ENCODE results near the gene TACC3.

The TACC3 gene

DNA sequence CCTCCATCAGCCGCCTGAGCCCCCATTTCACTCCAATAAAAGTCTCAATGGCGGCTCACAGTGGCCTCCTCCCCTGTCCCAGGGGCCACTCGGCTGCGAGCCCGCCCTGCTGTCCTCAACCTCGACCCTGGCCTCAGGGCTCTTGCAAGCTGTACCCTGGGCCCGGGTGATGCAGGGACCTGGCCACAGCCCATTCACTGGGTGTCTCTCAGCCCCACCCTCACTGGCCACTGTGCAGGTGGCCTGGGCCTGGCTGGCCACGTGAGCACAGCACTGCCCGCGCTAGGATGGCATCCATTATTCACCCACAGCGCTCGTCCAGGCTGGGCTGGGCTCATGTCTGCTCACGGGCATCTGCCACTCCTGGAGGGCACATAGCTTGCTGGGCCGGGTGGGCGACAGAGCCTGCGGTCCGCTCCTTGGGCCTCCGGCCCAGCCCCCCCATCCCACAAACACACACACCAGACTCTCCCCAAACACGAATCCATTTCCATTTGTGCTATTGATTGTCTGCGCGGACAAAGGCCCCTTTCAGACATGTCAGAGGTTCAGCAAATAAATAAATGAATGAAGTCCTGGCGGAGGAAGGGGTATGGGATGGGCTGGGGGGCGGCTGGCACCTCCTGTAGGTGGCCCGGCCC is 55.3 kb downstream of the TACC3 start:
- no peaks in the 10 kb centered on the region for H3K9me3 ChIP-seq (replicated peaks; ENCODE audit: insufficient read depth, low read length)
- no peaks in the 10 kb centered on the region for H3K36me3 ChIP-seq (replicated peaks; ENCODE audit: insufficient read depth, low read length)
- no peak for DNase-seq
- H3K9me2 ChIP-seq (replicated peaks; ENCODE audit: insufficient read depth, low read length): no peaks in the 10 kb centered on the region
- peaks cover 94% of the 10 kb centered on the region for H3K27me3 ChIP-seq (replicated peaks; ENCODE audit: insufficient read depth, low read length)
- H3K4me3 ChIP-seq (ENCODE audit: low read length): no peak overlapping the region
- H3F3A ChIP-seq (ENCODE audit: insufficient read depth, low read length): no peaks in the 10 kb centered on the region
- H3K4me2 ChIP-seq (ENCODE audit: low read depth, low read length): no peak overlapping the region
- no peak overlapping the region for H3K27ac ChIP-seq (ENCODE audit: low read length)
- H3K79me2 ChIP-seq (ENCODE audit: low read length): no peaks in the 10 kb centered on the region
- H4K20me1 ChIP-seq (ENCODE audit: insufficient read depth, low read length): no peaks in the 10 kb centered on the region
- no peak overlapping the region for H2AFZ ChIP-seq (ENCODE audit: low read length)
- no peak overlapping the region for H3K9ac ChIP-seq (ENCODE audit: low read length)
- no peaks in the 10 kb centered on the region for H3K4me1 ChIP-seq (ENCODE audit: low read length)
- TF ChIP-seq EZH2 (optimal IDR thresholded peaks at IDR 0.05; ENCODE audit: low read depth, low read length) (no peak), EZH2phosphoT487 (IDR thresholded peaks at IDR 0.05; ENCODE audit: low read length) (no peak)
- TF ChIP-seq, protein P1, sequence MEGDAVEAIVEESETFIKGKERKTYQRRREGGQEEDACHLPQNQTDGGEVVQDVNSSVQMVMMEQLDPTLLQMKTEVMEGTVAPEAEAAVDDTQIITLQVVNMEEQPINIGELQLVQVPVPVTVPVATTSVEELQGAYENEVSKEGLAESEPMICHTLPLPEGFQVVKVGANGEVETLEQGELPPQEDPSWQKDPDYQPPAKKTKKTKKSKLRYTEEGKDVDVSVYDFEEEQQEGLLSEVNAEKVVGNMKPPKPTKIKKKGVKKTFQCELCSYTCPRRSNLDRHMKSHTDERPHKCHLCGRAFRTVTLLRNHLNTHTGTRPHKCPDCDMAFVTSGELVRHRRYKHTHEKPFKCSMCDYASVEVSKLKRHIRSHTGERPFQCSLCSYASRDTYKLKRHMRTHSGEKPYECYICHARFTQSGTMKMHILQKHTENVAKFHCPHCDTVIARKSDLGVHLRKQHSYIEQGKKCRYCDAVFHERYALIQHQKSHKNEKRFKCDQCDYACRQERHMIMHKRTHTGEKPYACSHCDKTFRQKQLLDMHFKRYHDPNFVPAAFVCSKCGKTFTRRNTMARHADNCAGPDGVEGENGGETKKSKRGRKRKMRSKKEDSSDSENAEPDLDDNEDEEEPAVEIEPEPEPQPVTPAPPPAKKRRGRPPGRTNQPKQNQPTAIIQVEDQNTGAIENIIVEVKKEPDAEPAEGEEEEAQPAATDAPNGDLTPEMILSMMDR (IDR thresholded peaks at IDR 0.05; ENCODE audit: low read length): no peak

DNA sequence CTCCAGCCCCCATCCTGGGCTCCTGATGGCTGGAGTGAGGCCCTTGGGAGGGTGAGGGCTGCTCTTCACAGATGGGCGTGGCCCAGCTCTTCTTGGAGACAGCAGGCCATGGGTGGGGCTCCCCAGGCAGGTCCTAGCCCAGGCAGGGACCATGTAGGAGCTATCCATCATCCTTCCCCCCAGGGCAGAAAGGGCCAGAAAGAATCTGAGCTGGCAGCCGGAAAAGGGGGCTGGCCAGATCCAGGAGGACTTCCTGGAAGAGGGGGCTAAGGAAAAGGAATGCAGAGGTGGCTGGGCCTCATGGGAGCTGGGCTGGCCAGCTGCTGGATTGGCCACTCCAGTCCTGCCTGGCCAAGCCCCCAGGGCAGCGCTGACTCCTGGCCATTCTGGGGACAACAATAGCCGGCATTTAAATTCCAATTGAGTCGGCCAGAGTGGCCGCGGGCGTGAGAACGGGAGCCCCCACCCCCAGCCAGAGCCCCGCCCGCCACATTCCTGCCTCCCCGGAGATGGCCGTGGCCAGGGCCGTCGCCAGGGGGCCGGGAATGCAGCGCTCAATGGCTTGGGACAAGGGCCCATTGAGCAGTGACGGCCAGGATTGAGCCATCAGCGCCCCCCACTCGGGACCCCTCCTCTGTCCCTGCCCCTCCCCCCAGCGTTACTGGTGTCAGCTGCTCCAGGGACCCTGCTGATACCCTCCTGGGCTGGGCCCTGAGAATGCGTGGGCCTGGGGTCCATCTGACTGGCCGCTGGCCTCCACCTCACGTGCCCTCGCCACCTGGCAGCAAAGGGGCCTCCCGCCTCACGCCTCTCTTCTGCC is 56.7 kb downstream of the TACC3 start:
- Histone ChIP-seq H3K9me3 (replicated peaks; ENCODE audit: insufficient read depth, low read length) (no peaks in the 10 kb centered on the region), H3K4me2 (ENCODE audit: low read depth, low read length) (no peak overlapping the region), H3K36me3 (replicated peaks; ENCODE audit: insufficient read depth, low read length) (no peaks in the 10 kb centered on the region), H3K79me2 (ENCODE audit: low read length) (no peaks in the 10 kb centered on the region), H2AFZ (ENCODE audit: low read length) (no peak overlapping the region), H3K9me2 (replicated peaks; ENCODE audit: insufficient read depth, low read length) (no peaks in the 10 kb centered on the region), H3K4me1 (ENCODE audit: low read length) (no peaks in the 10 kb centered on the region), H3K9ac (ENCODE audit: low read length) (no peak overlapping the region), H3K27me3 (replicated peaks; ENCODE audit: insufficient read depth, low read length) (peaks cover 93% of the 10 kb centered on the region), H3F3A (ENCODE audit: insufficient read depth, low read length) (no peaks in the 10 kb centered on the region), H3K27ac (ENCODE audit: low read length) (no peak overlapping the region), H4K20me1 (ENCODE audit: insufficient read depth, low read length) (no peaks in the 10 kb centered on the region), H3K4me3 (ENCODE audit: low read length) (no peak overlapping the region)
- no peak for DNase-seq
- TF ChIP-seq, protein P1 (IDR thresholded peaks at IDR 0.05; ENCODE audit: low read length): no peak
- TF ChIP-seq EZH2 (optimal IDR thresholded peaks at IDR 0.05; ENCODE audit: low read depth, low read length) (no peak), EZH2phosphoT487 (IDR thresholded peaks at IDR 0.05; ENCODE audit: low read length) (no peak)

DNA sequence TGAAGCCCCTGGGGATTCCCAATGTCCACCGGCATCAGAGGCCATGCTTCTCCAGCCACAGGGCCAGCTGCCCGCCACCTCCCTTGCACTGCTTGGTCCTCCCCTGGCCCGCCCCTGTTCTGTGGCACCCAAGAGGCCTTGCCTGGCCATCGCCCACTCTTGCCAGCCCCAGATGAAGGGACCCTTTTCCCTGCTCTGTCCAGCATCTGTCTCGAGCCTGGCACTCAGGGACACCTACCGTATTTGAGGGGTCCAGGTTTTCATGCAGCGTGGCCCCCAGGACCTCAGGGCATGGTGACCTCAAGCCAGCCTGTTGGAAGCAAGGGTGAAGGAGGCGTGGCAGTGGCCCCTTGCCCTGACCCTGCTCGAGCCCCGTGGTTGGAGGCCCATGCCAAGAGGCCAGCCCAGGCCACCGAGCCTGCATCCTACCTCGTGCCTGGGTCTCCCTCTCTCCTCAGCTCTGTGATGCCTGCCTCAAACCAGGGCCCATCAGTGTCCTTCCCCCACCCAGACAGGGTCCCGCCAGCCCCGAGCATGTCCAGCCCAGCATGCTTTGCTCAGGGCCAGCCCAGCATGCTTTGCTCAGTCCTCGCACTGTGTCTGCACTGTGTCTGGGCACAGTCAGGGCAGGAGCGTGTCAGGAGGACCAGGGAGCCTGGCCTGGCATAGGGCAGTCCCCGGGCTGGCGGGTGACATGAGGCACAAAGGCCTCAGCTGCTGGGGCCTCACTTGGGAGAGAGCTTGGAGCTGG is 57.5 kb downstream of the TACC3 start:
- Histone ChIP-seq H3K9ac (ENCODE audit: low read length) (no peak overlapping the region), H3K4me2 (ENCODE audit: low read depth, low read length) (no peak overlapping the region), H3K36me3 (replicated peaks; ENCODE audit: insufficient read depth, low read length) (no peaks in the 10 kb centered on the region), H3K79me2 (ENCODE audit: low read length) (no peaks in the 10 kb centered on the region), H3K9me3 (replicated peaks; ENCODE audit: insufficient read depth, low read length) (no peaks in the 10 kb centered on the region), H3K4me3 (ENCODE audit: low read length) (no peak overlapping the region), H3K9me2 (replicated peaks; ENCODE audit: insufficient read depth, low read length) (no peaks in the 10 kb centered on the region), H3K27me3 (replicated peaks; ENCODE audit: insufficient read depth, low read length) (peaks cover 89% of the 10 kb centered on the region), H4K20me1 (ENCODE audit: insufficient read depth, low read length) (no peaks in the 10 kb centered on the region), H3F3A (ENCODE audit: insufficient read depth, low read length) (no peaks in the 10 kb centered on the region), H2AFZ (ENCODE audit: low read length) (no peak overlapping the region), H3K27ac (ENCODE audit: low read length) (no peak overlapping the region), H3K4me1 (ENCODE audit: low read length) (no peaks in the 10 kb centered on the region)
- DNase-seq: no peak
- no peak for TF ChIP-seq EZH2 (optimal IDR thresholded peaks at IDR 0.05; ENCODE audit: low read depth, low read length)
- TF ChIP-seq EZH2phosphoT487 (IDR thresholded peaks at IDR 0.05; ENCODE audit: low read length): no peak
- TF ChIP-seq, protein P1 (IDR thresholded peaks at IDR 0.05; ENCODE audit: low read length): no peak
